HepG2 (cell line): ENCODE data around the gene IQSEC1. TPM values are rescaled to one million over a fixed set of nuclear protein-coding genes. Genes with fewer than 3 reads are reported as not detected.

Experiments
- ELF4 ChIP-seq: sonication (generic); formaldehyde crosslinking; IDR thresholded peaks from 2 replicates; pipeline ENCODE4 v1.5.0; 2020; ENCODE audit warnings: missing genetic modification reagents, mild to moderate bottlenecking, moderate library complexity, borderline replicate concordance
- HDAC6 ChIP-seq: fragments of 200-600 bp; sonication (generic); IDR thresholded peaks from 2 replicates; pipeline ENCODE4 v1.7.0; 2017; ENCODE audit warnings: mild to moderate bottlenecking, antibody characterized with exemption, low read length, low read depth
- KIAA2018 ChIP-seq: sonication (generic); formaldehyde crosslinking; IDR thresholded peaks from 2 replicates; pipeline ENCODE4 v1.5.0; 2020; ENCODE audit warnings: mild to moderate bottlenecking, missing genetic modification reagents, borderline replicate concordance
- MTF2 ChIP-seq: sonication (generic); formaldehyde crosslinking; IDR thresholded peaks from 2 replicates; pipeline ENCODE4 v1.5.0; 2020; ENCODE audit warnings: missing genetic modification reagents, borderline replicate concordance
- SNAPC5 ChIP-seq: sonication (generic); formaldehyde crosslinking; IDR thresholded peaks from 2 replicates; pipeline ENCODE4 v1.8.1; 2023; ENCODE audit warnings: mild to moderate bottlenecking, missing genetic modification reagents, borderline replicate concordance
- SP5 ChIP-seq: IDR thresholded peaks from 2 replicates; pipeline ENCODE4 v1.6.1; 2016; ENCODE audit warnings: low read depth, borderline replicate concordance
- ZBTB33 ChIP-seq: sonication (generic); formaldehyde crosslinking; IDR thresholded peaks from 2 replicates; pipeline ENCODE4 v1.4.0; 2020; ENCODE audit warnings: missing genetic modification reagents
- ZNF607 ChIP-seq: sonication (generic); formaldehyde crosslinking; IDR thresholded peaks from 2 replicates; pipeline ENCODE4 v1.5.1; 2020; ENCODE audit warnings: missing genetic modification reagents, mild to moderate bottlenecking, borderline replicate concordance
- polyA plus RNA-seq, 8 experiments: library from polyadenylated mRNA; depleted of rRNA in 3 of 8; stranded (reverse) in 7 of 8; unstranded in 1 of 8; fragments of >200 nt; fragmentation: Illumina TruSeq in 4 of 8; extraction: Trizol in 4 of 8; gene quantifications; 2 replicates each; pipeline versions ENCODE4 v1.2.1 to v1.2.3, GENCODE V29; 2011 to 2016; ENCODE audit warnings: low read depth in 4 of 8, missing spikeins in 1 of 8, mixed read lengths in 1 of 8; ENCODE audit not compliant: insufficient read depth in 1 of 8
- total RNA-seq, 5 experiments: library from RNA; depleted of rRNA; stranded (reverse); fragments of >200 nt; fragmentation: Illumina TruSeq; extraction: Trizol; gene quantifications; 2 replicates each; pipeline ENCODE4 v1.2.3, GENCODE V29; 2016; ENCODE audit warnings: low read depth in 1 of 5

Gene IQSEC1
- total and polyA plus RNA-seq, 2 of the 13 experiments (the other 11 are each of a cell fraction or from before 2014, with no cell fraction given), result 17.4 to 20.2 TPM

- TF ChIP-seq ZNF607 (CRISPR knock-in tag), result no peak
- no peak for TF ChIP-seq SNAPC5 (CRISPR knock-in tag)
- TF ChIP-seq HDAC6, result no peak
- TF ChIP-seq ZBTB33, result peak; percentile 13; the same call in 1 of the 2 replicates
- TF ChIP-seq MTF2 (CRISPR knock-in tag), result no peak
- no peak for TF ChIP-seq KIAA2018 (CRISPR knock-in tag)
- TF ChIP-seq ELF4 (CRISPR knock-in tag), result no peak
- no peak for TF ChIP-seq SP5 (CRISPR knock-in tag)
These were observed 171.6 kb downstream of the IQSEC1 start (continued) for GRCh38 chr3:12901623-12902045.
